IMR-90 (cell line): ENCODE measurements around the gene MYD88. TPM values are rescaled to one million over a fixed set of nuclear protein-coding genes. Genes with fewer than 3 reads are reported as not detected.

ENCODE experiments used
- ATAC-seq: fragments of 200-7000 bp; cut with Tn5 transposase; 2 replicates; pipeline ENCODE4 v1.9.1; 2020; ENCODE audit warnings: low read depth, mild to moderate bottlenecking, moderate library complexity
- BruUV-seq: library from RNA; stranded (reverse); fragments of 400-500 nt; replicated peaks from 2 replicates; lab custom pipeline; 2021; lab: Mats Ljungman, UMichigan
- CTCF ChIA-PET: fragments of 300-600 bp; formaldehyde crosslinking; extraction: SDS; loops from one replicate; lab custom pipeline; 2021; ENCODE audit warnings: antibody characterized with exemption; lab: Yijun Ruan, JAX
- POLR2A ChIA-PET: fragments of 300-600 bp; sonication (Branson Sonifier 250); formaldehyde crosslinking; loops from one replicate; lab custom pipeline; 2022; ENCODE audit warnings: antibody characterized with exemption; ENCODE audit not compliant: unreplicated experiment; lab: Charles Lee
- DNase-seq: peaks from one replicate; pipeline ENCODE4 v3.0.0; 2013
- H2AFZ ChIP-seq: replicated peaks from 2 replicates; pipeline ENCODE3; 2013; ENCODE audit warnings: low read length, mild to moderate bottlenecking; ENCODE audit not compliant: poor library complexity
- H2AK5ac ChIP-seq: 2 replicates; pipeline ENCODE4 v1.6.1; 2013; ENCODE audit warnings: low read depth, low read length, inconsistent platforms
- H2AK9ac ChIP-seq: replicated peaks from 2 replicates; pipeline ENCODE3; 2013; ENCODE audit warnings: mild to moderate bottlenecking, low read depth, low read length, moderate library complexity; ENCODE audit not compliant: poor library complexity
- H2BK120ac ChIP-seq: 2 replicates; pipeline ENCODE4 v1.6.1; 2013; ENCODE audit warnings: low read depth, low read length, inconsistent platforms
- H2BK15ac ChIP-seq: 3 replicates; pipeline ENCODE4 v1.6.1; 2013; ENCODE audit warnings: low read depth, low read length, inconsistent platforms
- H2BK20ac ChIP-seq: 2 replicates; pipeline ENCODE4 v1.6.1; 2013; ENCODE audit warnings: low read depth, mild to moderate bottlenecking, inconsistent platforms, low read length, moderate library complexity
- H2BK5ac ChIP-seq: 2 replicates; pipeline ENCODE4 v1.6.1; 2013; ENCODE audit warnings: mild to moderate bottlenecking, low read depth, low read length, inconsistent platforms; ENCODE audit not compliant: poor library complexity, severe bottlenecking
- H3K14ac ChIP-seq: replicated peaks from 2 replicates; pipeline ENCODE4 v1.6.1; 2013; ENCODE audit warnings: low read depth, low read length, inconsistent platforms
- H3K18ac ChIP-seq: 2 replicates; pipeline ENCODE4 v1.6.1; 2013; ENCODE audit warnings: low read depth, low read length, control low read depth
- H3K23ac ChIP-seq: 2 replicates; pipeline ENCODE4 v1.6.1; 2013; ENCODE audit warnings: low read depth, low read length, inconsistent platforms
- H3K27ac ChIP-seq: 2 replicates; pipeline ENCODE4 v1.5.1; 2013; ENCODE audit warnings: mild to moderate bottlenecking, control low read depth, low read length; ENCODE audit not compliant: insufficient read depth
- H3K27me3 ChIP-seq: 2 replicates; pipeline ENCODE4 v1.6.1; 2013; ENCODE audit warnings: low read length; ENCODE audit not compliant: control insufficient read depth, insufficient read depth
- H3K36me3 ChIP-seq: 2 replicates; pipeline ENCODE4 v1.6.1; 2013; ENCODE audit warnings: low read length, mixed read lengths; ENCODE audit not compliant: control insufficient read depth, insufficient read depth
- H3K4ac ChIP-seq: 2 replicates; pipeline ENCODE4 v1.6.1; 2013; ENCODE audit warnings: low read depth, low read length, inconsistent platforms
- H3K4me1 ChIP-seq: 2 replicates; pipeline ENCODE4 v1.6.1; 2013; ENCODE audit warnings: low read length, mixed read lengths; ENCODE audit not compliant: control insufficient read depth, insufficient read depth
- H3K4me2 ChIP-seq: 2 replicates; pipeline ENCODE4 v1.6.1; 2013; ENCODE audit warnings: low read depth, mild to moderate bottlenecking, control low read depth, low read length, moderate library complexity
- H3K4me3 ChIP-seq: 2 replicates; pipeline ENCODE4 v1.5.1; 2013; ENCODE audit warnings: low read depth, mild to moderate bottlenecking, control low read depth, low read length, moderate library complexity; ENCODE audit not compliant: insufficient read depth
- H3K56ac ChIP-seq: 2 replicates; pipeline ENCODE4 v1.6.1; 2013; ENCODE audit warnings: low read length, inconsistent platforms; ENCODE audit not compliant: insufficient read depth; ENCODE audit errors: extremely low read depth
- H3K79me1 ChIP-seq, 2 experiments: 2 replicates each; pipeline ENCODE4 v1.6.1; 2013; ENCODE audit warnings: low read length in 2 of 2, inconsistent platforms in 1 of 2, low read depth in 1 of 2
- H3K9ac ChIP-seq: 2 replicates; pipeline ENCODE4 v1.6.1; 2013; ENCODE audit warnings: low read depth, low read length, control low read depth
- H3K9me1 ChIP-seq: 2 replicates; pipeline ENCODE4 v1.6.1; 2013; ENCODE audit warnings: low read length, inconsistent platforms; ENCODE audit not compliant: insufficient read depth
- H3K9me3 ChIP-seq: 2 replicates; pipeline ENCODE4 v1.6.1; 2013; ENCODE audit warnings: low read length; ENCODE audit not compliant: control insufficient read depth, insufficient read depth
- H4K20me1 ChIP-seq: 2 replicates; pipeline ENCODE4 v1.6.1; 2013; ENCODE audit warnings: low read length, inconsistent platforms; ENCODE audit not compliant: insufficient read depth
- H4K5ac ChIP-seq: 2 replicates; pipeline ENCODE4 v1.6.1; 2013; ENCODE audit warnings: mild to moderate bottlenecking, low read depth, low read length, control low read depth
- H4K8ac ChIP-seq, 2 experiments: 2 replicates each; pipeline ENCODE4 v1.6.1; 2013; ENCODE audit warnings: low read depth in 2 of 2, low read length in 2 of 2, control low read depth in 1 of 2, inconsistent platforms in 1 of 2
- H4K91ac ChIP-seq: 2 replicates; pipeline ENCODE4 v1.6.1; 2013; ENCODE audit warnings: low read depth, low read length, inconsistent platforms; ENCODE audit not compliant: insufficient read depth
- BHLHE40 ChIP-seq: fragments of 150-350 bp; IDR thresholded peaks from 2 replicates; pipeline ENCODE4 v1.6.1; 2016; ENCODE audit warnings: mild to moderate bottlenecking, low read depth, low read length
- CEBPB ChIP-seq: IDR thresholded peaks from 2 replicates; pipeline ENCODE4 v1.6.1; 2012; ENCODE audit warnings: low read depth, low read length, improper control_type of control experiment
- CHD1 ChIP-seq: IDR thresholded peaks from 2 replicates; pipeline ENCODE4 v1.6.1; 2012; ENCODE audit warnings: low read depth, low read length, improper control_type of control experiment
- CTCF ChIP-seq: conservative IDR thresholded peaks from 2 replicates; pipeline ENCODE4 v1.5.1; 2012; ENCODE audit warnings: mild to moderate bottlenecking, low read depth, low read length, improper control_type of control experiment
- ELK1 ChIP-seq: fragments of 150-350 bp; IDR thresholded peaks from 2 replicates; pipeline ENCODE4 v1.6.1; 2016; ENCODE audit warnings: low read depth, mild to moderate bottlenecking, low read length, moderate library complexity, borderline replicate concordance
- FOS ChIP-seq: fragments of 150-350 bp; IDR thresholded peaks from 2 replicates; pipeline ENCODE4 v1.6.1; 2016; ENCODE audit warnings: low read depth, low read length
- NFE2L2 ChIP-seq: fragments of 150-350 bp; IDR thresholded peaks from 2 replicates; pipeline ENCODE4 v1.6.1; 2016; ENCODE audit warnings: low read depth, mild to moderate bottlenecking, low read length
- POLR2A ChIP-seq: IDR thresholded peaks from 2 replicates; pipeline ENCODE4 v1.6.1; 2012; ENCODE audit warnings: mild to moderate bottlenecking, low read depth, low read length
- RAD21 ChIP-seq: IDR thresholded peaks from 2 replicates; pipeline ENCODE4 v1.6.1; 2012; ENCODE audit warnings: low read length, improper control_type of control experiment
- RCOR1 ChIP-seq: IDR thresholded peaks from 2 replicates; pipeline ENCODE4 v1.6.1; 2012; ENCODE audit warnings: mild to moderate bottlenecking, low read length, improper control_type of control experiment; ENCODE audit not compliant: insufficient replicate concordance
- RFX5 ChIP-seq: IDR thresholded peaks from 2 replicates; pipeline ENCODE4 v1.8.0; 2012; ENCODE audit warnings: low read depth, mild to moderate bottlenecking, low read length, moderate library complexity
- SMC3 ChIP-seq: fragments of 150-350 bp; IDR thresholded peaks from 2 replicates; pipeline ENCODE4 v1.6.1; 2016; ENCODE audit warnings: low read depth, mild to moderate bottlenecking, antibody characterized with exemption, low read length, moderate library complexity
- WGBS, 2 experiments: methylation state at CpG; one replicate each; pipeline versions ENCODE4 v1.1.5 to v1.1.7; 2013; ENCODE audit warnings: missing lambda C conversion rate in 2 of 2; ENCODE audit not compliant: insufficient read length in 1 of 2; ENCODE audit errors: extremely low coverage in 2 of 2; 5-methylcytosine and 5-hydroxymethylcytosine counted together
- dilution Hi-C: fragments of 300-500 bp; cut with HindIII; formaldehyde crosslinking; loops from one replicate; pipeline ENCODE4 v1.14.3; 2018; ENCODE audit warnings: low sequenced_read_pairs; ENCODE audit not compliant: unreplicated experiment
- in situ Hi-C: fragments of 300-500 bp; cut with MboI; formaldehyde crosslinking; loops from 3 replicates; pipeline ENCODE4 v1.14.3; 2019; ENCODE audit warnings: low sequenced_read_pairs, inconsistent platforms, mixed read lengths
- intact Hi-C: fragments of 100-400 bp; cut with micrococcal nuclease; formaldehyde crosslinking; loops from 2 replicates; pipeline ENCODE4 v1.10.0; 2022
- polyA plus RNA-seq, 3 experiments: library from polyadenylated mRNA; depleted of rRNA; stranded (reverse); fragments of >200 nt; gene quantifications; 2 replicates each; pipeline ENCODE4 v1.2.3, GENCODE V29; 2012; ENCODE audit warnings: low replicate concordance in 1 of 3
- total RNA-seq: library from RNA; depleted of rRNA; stranded (reverse); fragments of >200 nt; gene quantifications from 2 replicates; pipeline ENCODE4 v1.2.3, GENCODE V29; 2012
- TF ChIP-seq, protein P1 (sequence below): fragments of 150-350 bp; IDR thresholded peaks from 2 replicates; pipeline ENCODE4 v1.6.1; 2017; ENCODE audit warnings: mild to moderate bottlenecking, antibody characterized with exemption, low read length, low read depth

The MYD88 gene
- total and polyA plus RNA-seq, 2 of the 4 experiments (the other 2 are of a cell fraction) = 9.3 to 39.8 TPM

DNA sequence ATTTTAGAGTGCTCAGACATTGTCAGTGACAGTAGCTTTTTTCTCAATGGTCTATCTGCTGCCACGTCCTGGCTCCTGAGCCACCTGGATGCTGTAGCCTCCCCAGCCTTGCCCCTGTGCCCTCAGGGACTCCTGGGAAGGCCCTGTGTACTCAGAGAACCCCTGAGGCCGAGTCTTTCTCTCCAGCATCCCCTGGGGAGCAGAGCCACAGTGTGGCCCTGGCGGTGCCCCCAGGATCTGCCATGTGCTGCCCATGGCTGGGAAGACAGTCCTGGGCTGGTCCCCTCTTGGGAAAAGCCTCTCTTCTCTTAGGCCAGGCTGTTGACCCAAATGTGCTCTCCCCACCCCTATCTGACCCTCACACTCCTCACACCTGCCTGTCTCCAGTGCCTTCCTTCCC lies 5.0 kb downstream of the MYD88 start:
- Histone ChIP-seq H4K91ac (no peak overlapping the region), H3K4me3 (no peak overlapping the region), H2BK20ac (no peak overlapping the region), H3K36me3 (peaks cover 19% of the 10 kb centered on the region), H3K4me2 (no peak overlapping the region), H2AFZ (no peak overlapping the region), H3K4ac (no peak overlapping the region), H4K20me1 (no peaks in the 10 kb centered on the region), H3K79me1 (peaks cover 17 to 34% of the 10 kb centered on the region in 2 experiments), H3K9me3 (peaks cover 3% of the 10 kb centered on the region; the same call in 1 of the 2 replicates), H2BK5ac (no peak overlapping the region), H4K5ac (no peak overlapping the region), H2BK120ac (no peak overlapping the region), H4K8ac (no peak overlapping the region), H3K56ac (no peak overlapping the region), H3K14ac (no peak overlapping the region), H3K4me1 (peaks cover 6% of the 10 kb centered on the region), H3K27ac (no peak overlapping the region), H2AK5ac (no peak overlapping the region), H3K9me1 (peaks cover 17% of the 10 kb centered on the region), H3K18ac (no peak overlapping the region), H3K9ac (no peak overlapping the region), H2AK9ac (no peak overlapping the region), H3K27me3 (no peaks in the 10 kb centered on the region), H3K23ac (no peak overlapping the region), H2BK15ac (no peak overlapping the region)
- no peak for TF ChIP-seq CTCF
- TF ChIP-seq, protein P1, sequence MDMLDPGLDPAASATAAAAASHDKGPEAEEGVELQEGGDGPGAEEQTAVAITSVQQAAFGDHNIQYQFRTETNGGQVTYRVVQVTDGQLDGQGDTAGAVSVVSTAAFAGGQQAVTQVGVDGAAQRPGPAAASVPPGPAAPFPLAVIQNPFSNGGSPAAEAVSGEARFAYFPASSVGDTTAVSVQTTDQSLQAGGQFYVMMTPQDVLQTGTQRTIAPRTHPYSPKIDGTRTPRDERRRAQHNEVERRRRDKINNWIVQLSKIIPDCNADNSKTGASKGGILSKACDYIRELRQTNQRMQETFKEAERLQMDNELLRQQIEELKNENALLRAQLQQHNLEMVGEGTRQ = no peak
- no peak for TF ChIP-seq NFE2L2
- no peak for TF ChIP-seq POLR2A
- TF ChIP-seq CEBPB = no peak
- no peak for TF ChIP-seq FOS
- no peak for TF ChIP-seq RCOR1
- no peak for TF ChIP-seq RAD21
- no peak for TF ChIP-seq ELK1
- no peak for TF ChIP-seq RFX5
- no peak for TF ChIP-seq BHLHE40
- no peak for TF ChIP-seq SMC3
- TF ChIP-seq CHD1 = no peak
- dilution Hi-C loops = no loop called here
- no TSS peak for BruUV-seq
- POLR2A ChIA-PET = no interaction called here
- in situ Hi-C loops = no loop called here
- CTCF ChIA-PET = no interaction called here
- ATAC-seq (no peak), DNase-seq (no peak)
- WGBS, 2 experiments = no CpG with 5 or more reads among the region's 3 CpGs
- intact Hi-C loops = no loop called here
